GM12801 (cell line): ENCODE data around the gene RHD.

ENCODE experiments used
- CTCF ChIP-seq: IDR thresholded peaks from one replicate; pipeline ENCODE4 v1.5.1; 2011; ENCODE audit warnings: control low read depth; ENCODE audit not compliant: insufficient read length; ENCODE audit errors: extremely low read depth

The RHD gene

GRCh38 chr1:25247829-25248754 lies 24.2 kb upstream of the RHD start:
- TF ChIP-seq CTCF: no peak

GRCh38 chr1:25253911-25254310 lies 18.4 kb upstream of the RHD start:
- TF ChIP-seq CTCF: no peak

- TF ChIP-seq CTCF: no peak
These were observed 16.4 kb upstream of the RHD start for GRCh38 chr1:25255706-25256577.

- no peak for TF ChIP-seq CTCF
These were observed 15.7 kb upstream of the RHD start for GRCh38 chr1:25256578-25256965.

GRCh38 chr1:25257196-25257595 lies 15.1 kb upstream of the RHD start:
- TF ChIP-seq CTCF: no peak

- no peak for TF ChIP-seq CTCF
These were observed 66.1 kb downstream of the RHD start, which contains the start of gene TMEM50A for GRCh38 chr1:25338188-25338981. Gene TMEM50A (plus strand): TSS chr1:25338334. CDS start chr1:25340487, 2,153 bp downstream.
